A549 (cell line): Measurements from ENCODE around the gene DTD1. TPM values are rescaled to one million over a fixed set of nuclear protein-coding genes. Genes with fewer than 3 reads are reported as not detected.

Experiments used
- ATAC-seq, 2 experiments: fragments of 200-7000 bp in 1 of 2; fragments of >200 bp in 1 of 2; cut with Nextera tagmentation in 1 of 2; cut with Tn5 transposase in 1 of 2; 3 replicates each; pipeline versions ENCODE4 v1.8.0 to v1.9.1; 2018 to 2020; ENCODE audit warnings: mild to moderate bottlenecking in 1 of 2, moderate library complexity in 1 of 2
- CTCF ChIA-PET: fragments of 300-600 bp; sonication (Branson Sonifier 250); formaldehyde crosslinking; extraction: SDS; loops from one replicate; lab custom pipeline; 2021; ENCODE audit warnings: antibody characterized with exemption, inconsistent platforms; lab: Yijun Ruan, JAX
- POLR2A ChIA-PET: fragments of 350-600 bp; formaldehyde crosslinking; extraction: SDS; loops from one replicate; lab custom pipeline; 2021; ENCODE audit warnings: antibody characterized with exemption, inconsistent platforms; lab: Yijun Ruan, JAX
- DNase-seq, 2 experiments: peaks; one replicate each; pipeline versions ENCODE4 v3.0.0 to v3.0.0-alpha.2; 2011 to 2016; ENCODE audit warnings: low read depth in 1 of 2, low spot score in 1 of 2
- FAIRE-seq: peaks from 2 replicates; lab custom pipeline; 2011; peaks lifted over from hg19 to GRCh38; lab: Jason Lieb, UNC
- H3K27ac ChIP-seq, 2 experiments: fragments of >200 bp; sonication (Bioruptor Twin); formaldehyde crosslinking; 3 replicates each; pipeline ENCODE4 v1.5.1; 2016 to 2017
- H3K4me1 ChIP-seq: fragments of >200 bp; sonication (Bioruptor Twin); formaldehyde crosslinking; 3 replicates; pipeline ENCODE4 v1.6.1; 2016
- H3K4me2 ChIP-seq: fragments of >200 bp; sonication (Bioruptor Twin); formaldehyde crosslinking; 3 replicates; pipeline ENCODE4 v1.6.1; 2016
- H3K4me3 ChIP-seq: fragments of >200 bp; sonication (Bioruptor Twin); formaldehyde crosslinking; 3 replicates; pipeline ENCODE4 v1.5.1; 2016
- H3K9me3 ChIP-seq: fragments of >200 bp; sonication (Bioruptor Twin); formaldehyde crosslinking; 3 replicates; pipeline ENCODE4 v1.6.1; 2016
- ATOH8 ChIP-seq: fragments of 250-450 bp; sonication (Bioruptor Pico); IDR thresholded peaks from 2 replicates; pipeline ENCODE4 v1.5.0; 2020; ENCODE audit warnings: low read depth, mild to moderate bottlenecking, moderate library complexity
- CEBPB ChIP-seq, 2 experiments: fragments of >200 bp in 1 of 2; sonication (Bioruptor Twin) in 1 of 2; formaldehyde crosslinking in 1 of 2; IDR thresholded peaks; 2 replicates each; pipeline ENCODE4 v1.6.1; 2012 to 2016
- CHD2 ChIP-seq: fragments of 150-350 bp; IDR thresholded peaks from 2 replicates; pipeline ENCODE4 v1.6.1; 2014; ENCODE audit warnings: low read length; ENCODE audit not compliant: partially characterized antibody
- EP300 ChIP-seq, 2 experiments: fragments of >200 bp; sonication (Bioruptor Twin); formaldehyde crosslinking; IDR thresholded peaks; 2 replicates in 1 of 2; 3 replicates in 1 of 2; pipeline ENCODE4 v1.6.1; 2016 to 2017
- FOSL2 ChIP-seq, 2 experiments: fragments of 450-650 bp in 1 of 2; fragments of >200 bp in 1 of 2; sonication (Bioruptor Twin) in 1 of 2; formaldehyde crosslinking; IDR thresholded peaks; 2 replicates each; pipeline versions ENCODE4 v1.5.0 to v1.6.1; 2016 to 2020; ENCODE audit warnings: mild to moderate bottlenecking in 1 of 2, moderate library complexity in 1 of 2
- FOXS1 ChIP-seq: fragments of 250-450 bp; sonication (Bioruptor Pico); IDR thresholded peaks from 2 replicates; pipeline ENCODE4 v1.5.0; 2020; ENCODE audit warnings: mild to moderate bottlenecking, moderate library complexity
- GATA3 ChIP-seq: IDR thresholded peaks from 2 replicates; pipeline ENCODE4 v1.6.1; 2012; ENCODE audit warnings: borderline replicate concordance
- HDAC2 ChIP-seq: fragments of 200-600 bp; sonication (generic); IDR thresholded peaks from 2 replicates; pipeline ENCODE4 v1.6.1; 2016
- HEYL ChIP-seq: fragments of 250-450 bp; sonication (Bioruptor Pico); IDR thresholded peaks from 2 replicates; pipeline ENCODE4 v1.8.0; 2021; ENCODE audit warnings: mild to moderate bottlenecking, moderate library complexity
- HOXB5 ChIP-seq: fragments of 250-450 bp; sonication (Bioruptor Pico); IDR thresholded peaks from 2 replicates; pipeline ENCODE4 v1.5.0; 2020; ENCODE audit warnings: mild to moderate bottlenecking, moderate library complexity
- KDM1A ChIP-seq: fragments of 200-600 bp; sonication (generic); IDR thresholded peaks from 2 replicates; pipeline ENCODE4 v1.6.1; 2016; ENCODE audit warnings: low read depth, mild to moderate bottlenecking
- MAFK ChIP-seq: fragments of 450-650 bp; IDR thresholded peaks from 2 replicates; pipeline ENCODE4 v1.6.1; 2014; ENCODE audit not compliant: partially characterized antibody
- MYC ChIP-seq: IDR thresholded peaks from 2 replicates; pipeline ENCODE4 v1.6.1; 2012; ENCODE audit warnings: mild to moderate bottlenecking, inconsistent platforms, low read length, improper control_type of control experiment, borderline replicate concordance
- NFE2L2 ChIP-seq: fragments of 150-350 bp; conservative IDR thresholded peaks from 2 replicates; pipeline ENCODE4 v1.6.1; 2014; ENCODE audit warnings: low read length
- NPAS2 ChIP-seq: fragments of 250-450 bp; sonication (Bioruptor Pico); IDR thresholded peaks from 2 replicates; pipeline ENCODE4 v1.8.0; 2022; ENCODE audit warnings: mild to moderate bottlenecking, moderate library complexity, borderline replicate concordance
- NR3C1 ChIP-seq: fragments of >200 bp; sonication (Bioruptor Twin); formaldehyde crosslinking; IDR thresholded peaks from 3 replicates; pipeline ENCODE4 v1.6.1; 2017
- PBX3 ChIP-seq: IDR thresholded peaks from 2 replicates; pipeline ENCODE4 v1.6.1; 2012
- PHF8 ChIP-seq: fragments of 200-600 bp; sonication (generic); IDR thresholded peaks from 2 replicates; pipeline ENCODE4 v1.6.1; 2016; ENCODE audit warnings: low read depth, mild to moderate bottlenecking, antibody characterized with exemption, moderate library complexity, borderline replicate concordance
- POLR2AphosphoS2 ChIP-seq: conservative IDR thresholded peaks from 2 replicates; pipeline ENCODE4 v1.6.1; 2012; ENCODE audit warnings: low read length, improper control_type of control experiment, inconsistent platforms
- TFCP2L1 ChIP-seq: fragments of 250-450 bp; sonication (Bioruptor Pico); IDR thresholded peaks from 2 replicates; pipeline ENCODE4 v1.5.0; 2021; ENCODE audit warnings: mild to moderate bottlenecking
- TP53 ChIP-seq: fragments of 250-450 bp; sonication (Bioruptor Pico); IDR thresholded peaks from 2 replicates; pipeline ENCODE4 v1.5.0; 2021; ENCODE audit warnings: mild to moderate bottlenecking, moderate library complexity
- ZC3H11A ChIP-seq: fragments of 450-650 bp; IDR thresholded peaks from 2 replicates; pipeline ENCODE4 v1.6.1; 2014; ENCODE audit warnings: antibody characterized with exemption, mild to moderate bottlenecking
- WGBS: methylation state at CpG from one replicate; pipeline ENCODE4 v1.1.6; 2017; ENCODE audit errors: missing lambda C conversion rate; 5-methylcytosine and 5-hydroxymethylcytosine counted together
- polyA plus RNA-seq, 4 experiments: library from polyadenylated mRNA; depleted of rRNA in 3 of 4; stranded (reverse); fragments of >200 nt; fragmentation: RNase III in 1 of 4; extraction: RNeasy Plus Mini Kit Qiagen cat#74134 plus additional on column Dnase treatment in 1 of 4; gene quantifications; 2 replicates in 3 of 4; 3 replicates in 1 of 4; pipeline ENCODE4 v1.2.3, GENCODE V29; 2011 to 2017
- TF ChIP-seq, protein P1 (sequence below): IDR thresholded peaks from 2 replicates; pipeline ENCODE4 v1.6.1; 2012
- TF ChIP-seq, protein P2 (sequence below): fragments of >200 bp; sonication (Bioruptor Twin); formaldehyde crosslinking; IDR thresholded peaks from 2 replicates; pipeline ENCODE4 v1.6.1; 2016
- TF ChIP-seq, protein P3 (sequence below): fragments of >200 bp; sonication (Bioruptor Twin); formaldehyde crosslinking; IDR thresholded peaks from 3 replicates; pipeline ENCODE4 v1.5.1; 2016

The DTD1 gene
- polyA plus RNA-seq, 2 of the 4 experiments (the other 2 are of a cell fraction): 72.8 to 99.3 TPM

GRCh38 chr20:18748987-18749386 lies 161.1 kb downstream of the DTD1 start:
- Histone ChIP-seq H3K9me3 (no peaks in the 10 kb centered on the region), H3K4me2 (no peak overlapping the region), H3K4me3 (no peak overlapping the region), H3K27ac (no peak overlapping the region), H3K4me1 (no peaks in the 10 kb centered on the region)
- FAIRE-seq (no peak), DNase-seq (no peak), ATAC-seq (no peak)
- 72% methylated on average over 5 of the region's 5 CpGs for WGBS
- POLR2A ChIA-PET: no interaction called here
- CTCF ChIA-PET: no interaction called here
- TF ChIP-seq, protein P1, sequence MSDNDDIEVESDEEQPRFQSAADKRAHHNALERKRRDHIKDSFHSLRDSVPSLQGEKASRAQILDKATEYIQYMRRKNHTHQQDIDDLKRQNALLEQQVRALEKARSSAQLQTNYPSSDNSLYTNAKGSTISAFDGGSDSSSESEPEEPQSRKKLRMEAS: no peak
- TF ChIP-seq NFE2L2 (no peak), CHD2 (no peak), HOXB5 (CRISPR knock-in tag) (no peak), TFCP2L1 (no peak), CEBPB (IDR thresholded peaks at IDR 0.05) (no peak)
- TF ChIP-seq, protein P2, sequence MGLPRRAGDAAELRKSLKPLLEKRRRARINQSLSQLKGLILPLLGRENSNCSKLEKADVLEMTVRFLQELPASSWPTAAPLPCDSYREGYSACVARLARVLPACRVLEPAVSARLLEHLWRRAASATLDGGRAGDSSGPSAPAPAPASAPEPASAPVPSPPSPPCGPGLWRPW: no peak
- TF ChIP-seq, protein P3, sequence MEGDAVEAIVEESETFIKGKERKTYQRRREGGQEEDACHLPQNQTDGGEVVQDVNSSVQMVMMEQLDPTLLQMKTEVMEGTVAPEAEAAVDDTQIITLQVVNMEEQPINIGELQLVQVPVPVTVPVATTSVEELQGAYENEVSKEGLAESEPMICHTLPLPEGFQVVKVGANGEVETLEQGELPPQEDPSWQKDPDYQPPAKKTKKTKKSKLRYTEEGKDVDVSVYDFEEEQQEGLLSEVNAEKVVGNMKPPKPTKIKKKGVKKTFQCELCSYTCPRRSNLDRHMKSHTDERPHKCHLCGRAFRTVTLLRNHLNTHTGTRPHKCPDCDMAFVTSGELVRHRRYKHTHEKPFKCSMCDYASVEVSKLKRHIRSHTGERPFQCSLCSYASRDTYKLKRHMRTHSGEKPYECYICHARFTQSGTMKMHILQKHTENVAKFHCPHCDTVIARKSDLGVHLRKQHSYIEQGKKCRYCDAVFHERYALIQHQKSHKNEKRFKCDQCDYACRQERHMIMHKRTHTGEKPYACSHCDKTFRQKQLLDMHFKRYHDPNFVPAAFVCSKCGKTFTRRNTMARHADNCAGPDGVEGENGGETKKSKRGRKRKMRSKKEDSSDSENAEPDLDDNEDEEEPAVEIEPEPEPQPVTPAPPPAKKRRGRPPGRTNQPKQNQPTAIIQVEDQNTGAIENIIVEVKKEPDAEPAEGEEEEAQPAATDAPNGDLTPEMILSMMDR: no peak

- H3K27ac ChIP-seq: no peak overlapping the region
- TF ChIP-seq MAFK: no peak
- no peak for DNase-seq
- H3K4me2 ChIP-seq: no peak overlapping the region
- ChIA-PET CTCF (no interaction called here), POLR2A (no interaction called here)
- H3K4me3 ChIP-seq: no peak overlapping the region
- no peaks in the 10 kb centered on the region for H3K9me3 ChIP-seq
- 78% methylated on average over 6 of the region's 7 CpGs for WGBS
- H3K4me1 ChIP-seq: no peaks in the 10 kb centered on the region
- no peak for ATAC-seq
- FAIRE-seq: no peak
Measured at GRCh38 chr20:18749528-18749927, 161.7 kb downstream of the DTD1 start.

DNA sequence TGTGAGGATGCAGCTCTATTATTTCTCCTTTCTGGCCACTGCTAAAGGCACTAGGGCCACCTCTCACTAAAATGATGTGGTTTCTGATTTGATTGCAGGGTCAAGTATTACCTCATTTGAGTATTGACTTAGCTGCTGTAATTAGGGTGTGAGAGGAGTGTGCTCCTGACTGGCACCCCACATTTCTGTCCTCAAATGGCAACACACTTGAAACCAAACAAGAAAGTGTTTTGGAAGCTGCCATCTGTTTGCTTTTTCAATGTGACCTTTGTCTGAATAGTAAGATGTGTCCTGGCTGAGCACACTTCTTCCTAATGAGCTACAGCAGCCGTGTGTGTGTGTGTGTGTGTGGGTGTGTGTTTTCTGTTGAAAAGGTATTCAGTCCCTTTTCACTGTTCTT lies 162.9 kb downstream of the DTD1 start:
- 31% methylated on average over 1 of the region's 1 CpG for WGBS
- DNase-seq (no peak), FAIRE-seq (no peak), ATAC-seq (no peak)
- H3K9me3 ChIP-seq: no peaks in the 10 kb centered on the region
- ChIA-PET CTCF (interaction anchor here (1.3 to 1.5 kb wide), 3 partner anchors 11 to 65 kb away, joined by 3 to 5 read pairs (median 3); no protein-coding TSS in a partner anchor), POLR2A (no interaction called here)
- no peak overlapping the region for H3K4me3 ChIP-seq
- H3K4me2 ChIP-seq: no peak overlapping the region
- TF ChIP-seq, protein P3: no peak
- TF ChIP-seq NPAS2 (CRISPR knock-in tag) (no peak), PHF8 (no peak), KDM1A (no peak), MYC (no peak), NR3C1 (no peak), FOSL2 (IDR thresholded peaks at IDR 0.05) (no peak), FOSL2 (CRISPR knock-in tag; IDR thresholded peaks at IDR 0.05) (no peak), HDAC2 (no peak), ZC3H11A (no peak), FOXS1 (CRISPR knock-in tag) (no peak), ATOH8 (CRISPR knock-in tag) (no peak), POLR2AphosphoS2 (no peak), EP300 (IDR thresholded peaks at IDR 0.05) (no peak), PBX3 (no peak), GATA3 (no peak), TP53 (CRISPR knock-in tag) (no peak), HEYL (no peak)
- TF ChIP-seq, protein P2: no peak
- TF ChIP-seq, protein P1: no peak
- no peak overlapping the region for H3K27ac ChIP-seq
- no peaks in the 10 kb centered on the region for H3K4me1 ChIP-seq
